GM21717 (cell line): ENCODE data around the gene GGACT.

Source experiments
- ATAC-seq: cut with Tn5 transposase; IDR thresholded peaks from one replicate; pipeline ENCODE4 v1.9.1; 2021; ENCODE audit warnings: mild to moderate bottlenecking, moderate library complexity; ENCODE audit not compliant: unreplicated experiment

The GGACT gene

DNA sequence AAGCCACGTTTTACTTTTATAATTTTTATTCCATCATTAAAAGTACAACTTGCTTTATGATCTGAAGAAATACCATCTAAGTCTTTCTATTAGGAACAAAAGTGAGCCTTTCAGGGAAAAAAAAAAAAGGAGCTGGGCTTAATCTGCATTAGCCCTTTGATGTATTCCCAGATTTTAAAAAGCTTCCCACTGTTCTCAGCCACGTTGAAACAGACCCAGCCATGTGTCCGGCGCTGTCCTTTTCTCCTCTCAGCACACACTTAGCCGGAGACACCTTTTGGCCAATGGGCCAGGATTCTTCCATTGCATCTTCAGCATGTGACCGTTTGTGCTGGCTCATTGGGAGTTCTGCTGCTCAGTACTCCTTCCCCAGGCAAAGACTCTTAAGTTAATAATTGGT, 105.5 kb downstream of the GGACT start:
- no peak for ATAC-seq

DNA sequence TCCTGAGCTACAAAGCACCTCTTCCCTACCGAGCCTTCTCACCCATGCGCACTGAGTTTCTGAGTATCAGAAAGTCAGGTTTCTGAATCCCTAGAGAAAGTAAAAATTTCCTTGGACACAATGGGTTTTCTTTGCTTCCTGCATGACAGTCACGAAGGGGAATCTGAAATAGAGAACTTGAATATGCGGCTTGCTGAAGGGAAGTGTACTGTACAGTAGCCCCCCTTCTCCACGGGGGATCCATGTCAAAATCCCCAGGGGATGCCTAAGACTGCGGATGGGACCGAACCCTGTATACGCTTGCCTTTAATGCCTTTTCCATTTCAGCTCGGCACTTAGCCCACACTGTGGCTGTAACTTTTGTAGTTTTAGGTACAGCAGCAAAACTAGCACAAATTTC, 107.9 kb downstream of the GGACT start:
- ATAC-seq = no peak
